ENCODE results near the gene COA4.

The COA4 gene

DNA sequence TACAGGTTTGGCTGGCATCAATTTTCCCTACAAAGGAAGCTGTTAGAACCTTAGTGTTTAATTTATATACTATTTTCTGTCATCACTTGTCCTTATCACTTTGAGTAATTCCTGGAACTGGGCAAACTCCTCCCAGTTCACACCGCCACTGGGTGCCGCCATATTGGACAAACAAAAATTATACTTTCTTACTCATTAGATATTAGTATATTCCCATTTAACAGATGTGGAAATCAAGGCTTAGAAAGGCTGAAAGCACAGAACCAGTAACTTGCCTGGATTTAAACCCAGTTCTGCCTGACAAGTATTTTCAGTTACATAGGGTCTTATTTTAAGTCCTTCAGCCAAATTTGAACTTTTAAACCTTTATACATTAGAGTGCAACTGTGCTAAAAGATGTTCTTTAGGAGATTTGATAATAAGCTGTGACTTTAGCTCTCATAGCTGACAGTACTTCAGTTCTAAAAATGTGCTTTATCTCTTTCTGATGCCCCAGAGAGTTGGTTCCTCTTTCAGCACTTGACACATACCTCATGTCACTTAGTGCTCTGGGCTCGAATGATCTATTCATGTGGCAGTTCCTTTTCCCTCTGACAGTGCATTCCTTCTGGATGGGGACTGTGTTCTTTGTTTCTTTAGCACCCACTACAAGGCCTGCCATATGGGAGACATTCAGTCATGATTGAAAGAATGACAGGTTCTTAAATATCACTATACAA lies 25.4 kb downstream of the COA4 start:
- H3K27ac ChIP-seq: no peak overlapping the region
- TF ChIP-seq, protein P1, sequence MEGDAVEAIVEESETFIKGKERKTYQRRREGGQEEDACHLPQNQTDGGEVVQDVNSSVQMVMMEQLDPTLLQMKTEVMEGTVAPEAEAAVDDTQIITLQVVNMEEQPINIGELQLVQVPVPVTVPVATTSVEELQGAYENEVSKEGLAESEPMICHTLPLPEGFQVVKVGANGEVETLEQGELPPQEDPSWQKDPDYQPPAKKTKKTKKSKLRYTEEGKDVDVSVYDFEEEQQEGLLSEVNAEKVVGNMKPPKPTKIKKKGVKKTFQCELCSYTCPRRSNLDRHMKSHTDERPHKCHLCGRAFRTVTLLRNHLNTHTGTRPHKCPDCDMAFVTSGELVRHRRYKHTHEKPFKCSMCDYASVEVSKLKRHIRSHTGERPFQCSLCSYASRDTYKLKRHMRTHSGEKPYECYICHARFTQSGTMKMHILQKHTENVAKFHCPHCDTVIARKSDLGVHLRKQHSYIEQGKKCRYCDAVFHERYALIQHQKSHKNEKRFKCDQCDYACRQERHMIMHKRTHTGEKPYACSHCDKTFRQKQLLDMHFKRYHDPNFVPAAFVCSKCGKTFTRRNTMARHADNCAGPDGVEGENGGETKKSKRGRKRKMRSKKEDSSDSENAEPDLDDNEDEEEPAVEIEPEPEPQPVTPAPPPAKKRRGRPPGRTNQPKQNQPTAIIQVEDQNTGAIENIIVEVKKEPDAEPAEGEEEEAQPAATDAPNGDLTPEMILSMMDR (conservative IDR thresholded peaks at IDR 0.05): no peak
- no peak for TF ChIP-seq ZFX (IDR thresholded peaks at IDR 0.05)

DNA sequence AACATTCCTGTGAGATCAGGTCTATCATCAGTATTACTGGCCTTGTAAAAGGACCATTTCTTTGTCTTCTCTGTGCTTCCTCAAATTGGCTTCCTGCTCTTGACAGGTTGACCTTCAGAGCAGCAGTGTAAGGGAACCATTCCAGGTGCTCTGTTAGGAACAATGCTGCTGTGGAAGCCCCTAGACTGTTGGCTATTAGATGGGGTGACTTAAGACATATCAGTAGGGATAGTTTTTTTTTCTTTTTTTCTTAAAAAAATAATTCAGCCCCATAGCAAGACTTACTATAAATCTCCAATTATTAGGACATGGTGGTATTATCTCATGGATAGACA lies 37.6 kb downstream of the COA4 start:
- no peak overlapping the region for H3K27ac ChIP-seq
- TF ChIP-seq, protein P1 (conservative IDR thresholded peaks at IDR 0.05): no peak
- TF ChIP-seq ZFX (IDR thresholded peaks at IDR 0.05): no peak

DNA sequence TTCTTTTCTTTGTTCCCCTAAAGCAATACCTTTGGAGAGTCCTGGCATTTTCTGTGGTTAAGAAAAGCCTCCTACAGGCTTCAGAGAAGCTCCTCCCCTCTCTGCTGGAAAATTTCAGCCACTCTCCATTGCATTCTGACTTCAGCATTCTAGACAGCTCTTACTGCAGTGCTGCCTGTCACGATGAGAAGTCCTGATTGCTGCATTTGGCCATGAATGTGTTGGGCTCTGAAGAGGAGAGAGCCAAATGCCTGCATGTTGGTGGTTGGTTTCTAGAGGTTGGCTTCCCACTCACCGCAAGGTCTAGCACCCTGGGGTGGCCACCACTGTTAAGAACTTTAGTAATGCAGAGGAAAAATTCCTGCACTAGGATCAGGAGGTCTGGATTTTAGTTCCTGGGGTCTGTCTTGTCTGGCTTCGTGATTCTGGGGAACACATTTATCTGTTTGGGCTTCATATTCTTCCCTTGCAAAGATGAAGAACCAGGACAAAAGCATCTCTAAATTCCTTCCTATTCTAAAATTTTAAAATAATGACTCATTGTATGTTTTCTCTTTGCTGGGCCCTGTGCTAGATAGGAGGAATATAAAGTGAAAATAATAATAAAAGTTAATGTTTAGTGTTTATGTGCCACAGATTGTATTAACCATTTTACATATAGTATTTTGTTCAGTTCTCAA lies 38.1 kb downstream of the COA4 start:
- no peak for TF ChIP-seq ZFX (IDR thresholded peaks at IDR 0.05)
- TF ChIP-seq, protein P1 (conservative IDR thresholded peaks at IDR 0.05): no peak
- H3K27ac ChIP-seq: no peak overlapping the region

DNA sequence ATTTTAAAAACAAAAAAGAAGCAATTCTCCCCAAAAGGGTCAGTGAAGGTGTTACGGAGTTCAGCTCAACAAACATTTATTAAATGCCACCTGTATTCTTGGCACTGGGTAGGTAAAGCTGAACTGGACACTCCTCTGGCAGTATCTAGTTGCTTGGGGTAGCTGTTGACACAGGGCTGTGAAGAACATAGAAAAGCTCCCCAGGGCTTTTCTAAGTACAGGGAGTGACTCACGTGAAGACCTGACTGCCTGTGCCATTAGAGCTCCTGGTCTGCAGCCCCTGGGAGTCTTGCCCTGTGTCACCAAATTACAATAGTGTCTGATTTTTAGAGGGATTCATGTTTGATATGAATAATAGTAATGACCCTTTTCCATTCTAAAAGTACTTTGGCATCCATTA lies 43.6 kb downstream of the COA4 start:
- TF ChIP-seq, protein P1 (conservative IDR thresholded peaks at IDR 0.05): no peak
- no peak for TF ChIP-seq ZFX (IDR thresholded peaks at IDR 0.05)
- H3K27ac ChIP-seq: no peak overlapping the region

DNA sequence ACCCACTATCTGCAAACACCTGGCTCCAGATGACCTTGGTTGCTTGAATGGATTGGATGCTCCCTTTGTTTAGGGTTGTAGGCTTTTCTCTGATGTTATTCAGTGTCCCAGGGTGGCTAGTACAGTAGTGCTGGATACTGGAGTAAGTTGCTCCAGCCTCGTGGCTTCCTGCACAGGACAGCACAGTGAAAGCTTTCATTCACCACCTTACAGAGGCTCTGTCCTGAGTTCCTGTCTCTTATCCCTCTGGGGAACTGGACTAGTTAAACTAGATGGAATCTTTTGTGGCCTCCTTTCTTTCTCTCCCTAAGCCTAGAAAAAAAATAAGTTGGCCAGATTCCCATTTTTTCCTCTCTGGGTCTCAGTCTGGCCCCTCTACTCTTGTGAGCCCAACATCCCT lies 46.4 kb downstream of the COA4 start:
- no peak overlapping the region for H3K27ac ChIP-seq
- TF ChIP-seq ZFX (IDR thresholded peaks at IDR 0.05): no peak
- TF ChIP-seq, protein P1 (conservative IDR thresholded peaks at IDR 0.05): no peak

Measured in C4-2B (cell line).